GM12872 (cell line): ENCODE data around the gene ANKRD60.

ENCODE experiments used
- CTCF ChIP-seq: IDR thresholded peaks from 3 replicates; pipeline ENCODE4 v1.5.1; 2011; ENCODE audit warnings: low read depth, mild to moderate bottlenecking, low read length, moderate library complexity; ENCODE audit not compliant: insufficient read depth

Gene ANKRD60

GRCh38 chr20:58174708-58175280 lies 53.7 kb downstream of the ANKRD60 start:
- TF ChIP-seq CTCF = no peak

GRCh38 chr20:58173930-58174707 lies 54.3 kb downstream of the ANKRD60 start:
- no peak for TF ChIP-seq CTCF

GRCh38 chr20:58173091-58173490 lies 55.4 kb downstream of the ANKRD60 start:
- no peak for TF ChIP-seq CTCF

GRCh38 chr20:58171796-58172425 lies 56.5 kb downstream of the ANKRD60 start:
- TF ChIP-seq CTCF = no peak

GRCh38 chr20:58169450-58169849 lies 59.0 kb downstream of the ANKRD60 start:
- TF ChIP-seq CTCF = no peak

- TF ChIP-seq CTCF = no peak
Observed at GRCh38 chr20:58168843-58169242, 59.6 kb downstream of the ANKRD60 start.

GRCh38 chr20:58167759-58168158 lies 60.7 kb downstream of the ANKRD60 start:
- no peak for TF ChIP-seq CTCF
